Thymus (tissue), 11 donors: ENCODE results near the gene BDKRB2. TPM values are rescaled to one million over a fixed set of nuclear protein-coding genes. Genes with fewer than 3 reads are reported as not detected.

Source experiments
- DNase-seq, 9 donors: peaks; one replicate each; pipeline ENCODE4 v3.0.0-alpha.2; 2013; ENCODE audit warnings: low spot score in 9 of 9, low read depth in 6 of 9, missing footprints in 1 of 9
- H3K27ac ChIP-seq, 2 donors: one replicate each; pipeline ENCODE4 v1.5.1; 2013; ENCODE audit warnings: control low read depth in 1 of 2, low read depth in 1 of 2, low read length in 1 of 2, mild to moderate bottlenecking in 1 of 2, moderate library complexity in 1 of 2
- H3K27me3 ChIP-seq, 2 donors: one replicate each; pipeline ENCODE4 v1.5.1; 2013; ENCODE audit warnings: low read length in 1 of 2; ENCODE audit not compliant: control insufficient read depth in 2 of 2, insufficient read depth in 1 of 2
- H3K36me3 ChIP-seq, 2 donors: one replicate each; pipeline ENCODE4 v1.5.1; 2013; ENCODE audit warnings: low read length in 1 of 2, mild to moderate bottlenecking in 1 of 2, moderate library complexity in 1 of 2; ENCODE audit not compliant: control insufficient read depth in 2 of 2, insufficient read depth in 2 of 2
- H3K4me1 ChIP-seq, 2 donors: one replicate each; pipeline ENCODE4 v1.5.1; 2013; ENCODE audit warnings: low read length in 2 of 2; ENCODE audit not compliant: control insufficient read depth in 2 of 2, insufficient read depth in 2 of 2
- H3K4me3 ChIP-seq, 2 donors: one replicate each; pipeline ENCODE4 v1.5.1; 2013; ENCODE audit warnings: low read length in 2 of 2, control low read depth in 1 of 2, mild to moderate bottlenecking in 1 of 2
- H3K9me3 ChIP-seq, 2 donors: one replicate each; pipeline ENCODE4 v1.5.1; 2013; ENCODE audit warnings: low read length in 1 of 2, mild to moderate bottlenecking in 1 of 2; ENCODE audit not compliant: control insufficient read depth in 2 of 2, insufficient read depth in 1 of 2
- whole genome bisulfite sequencing: extraction: QIAGEN DNeasy Blood & Tissue Kit; methylation state at CpG from one replicate; pipeline ENCODE4 v1.1.7; 2013; 5-methylcytosine and 5-hydroxymethylcytosine counted together
- polyA plus RNA-seq: library from polyadenylated mRNA; stranded (reverse); fragments of 200-250 nt; gene quantifications from one replicate; pipeline ENCODE4 v1.2.3, GENCODE V29; 2013
- total RNA-seq: library from RNA; stranded (reverse); fragments of 120-200 nt; gene quantifications from one replicate; pipeline ENCODE4 v1.2.4, GENCODE V29; 2013
- donor health status: healthy.

BDKRB2 gene
- total and polyA plus RNA-seq, 2 donors, result 1.1 to 1.7 TPM

DNA sequence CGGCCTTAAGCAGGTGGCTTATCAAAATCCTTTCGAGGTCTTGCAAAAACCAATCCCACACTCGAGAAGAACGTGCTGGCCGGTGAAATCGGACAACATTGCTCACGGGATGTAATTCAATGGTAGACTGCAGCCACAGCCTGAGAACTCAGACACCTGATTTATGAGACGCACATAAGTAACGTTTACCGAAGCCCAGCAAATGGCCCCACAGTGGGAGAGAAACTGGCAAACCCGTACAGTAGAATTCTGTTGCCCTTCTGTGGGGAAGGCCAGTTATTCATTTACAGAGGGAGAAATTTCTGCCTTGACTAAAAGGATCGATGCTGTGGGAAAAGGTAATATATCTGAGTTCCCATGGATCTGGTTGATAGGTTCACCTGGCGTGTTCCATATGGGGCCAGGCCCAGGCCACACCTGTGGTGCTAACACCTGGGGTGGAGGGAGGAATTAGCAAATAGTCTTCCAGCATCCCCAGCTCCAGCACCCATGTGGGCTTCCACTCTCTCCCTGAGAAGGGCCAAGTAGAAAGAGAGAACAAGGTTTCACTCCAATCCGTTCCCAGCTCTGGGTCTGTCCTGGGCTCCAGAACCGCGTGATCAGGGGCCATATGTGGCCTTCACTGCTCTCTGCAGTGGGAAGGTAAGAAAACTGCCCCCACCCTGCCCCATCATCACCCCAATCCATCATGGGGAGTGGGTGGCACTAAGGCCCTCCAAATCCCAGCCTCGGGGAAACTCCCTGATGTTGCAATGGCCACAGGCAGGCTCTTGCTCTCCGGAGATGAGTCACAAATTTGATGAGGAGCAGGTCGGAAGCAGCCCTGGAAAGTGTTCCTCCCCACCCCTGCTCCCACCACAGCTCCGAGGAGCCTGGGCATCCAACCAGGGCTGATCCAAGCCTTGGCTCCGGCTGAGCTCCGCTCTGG, 64.1 kb downstream of the BDKRB2 start:
- no peak for DNase-seq
- 92% methylated on average over 22 of the region's 22 CpGs for WGBS
- Histone ChIP-seq H3K9me3 (no peaks in the 10 kb centered on the region), H3K27me3 (no peaks in the 10 kb centered on the region), H3K4me3 (no peak overlapping the region), H3K36me3 (no peaks in the 10 kb centered on the region), H3K27ac (no peak overlapping the region), H3K4me1 (peaks cover 0 to 2% of the 10 kb centered on the region in 2 donors)

DNA sequence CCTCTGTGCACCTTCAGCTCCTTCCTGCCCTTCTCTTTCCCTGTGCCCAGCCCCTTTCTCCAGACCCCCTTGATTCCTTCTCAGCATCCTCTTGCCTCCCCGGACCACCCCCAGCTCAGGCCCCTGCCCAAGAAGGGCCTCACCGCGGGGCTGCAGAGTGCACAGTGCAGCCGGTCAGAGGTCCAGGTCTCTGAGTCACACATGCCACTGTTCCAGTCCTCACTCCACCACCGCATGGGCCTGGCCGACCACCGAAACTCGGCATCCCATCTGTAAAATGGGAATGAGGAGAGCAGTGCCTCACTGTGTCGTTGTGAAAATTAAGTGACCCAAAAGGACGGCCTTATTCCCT, 64.7 kb downstream of the BDKRB2 start:
- Histone ChIP-seq H3K9me3 (no peaks in the 10 kb centered on the region), H3K27me3 (no peaks in the 10 kb centered on the region), H3K27ac (no peak overlapping the region), H3K4me1 (peaks cover 0 to 2% of the 10 kb centered on the region in 2 donors), H3K4me3 (no peak overlapping the region), H3K36me3 (no peaks in the 10 kb centered on the region)
- WGBS, result 92% methylated on average over 10 of the region's 10 CpGs
- no peak for DNase-seq

DNA sequence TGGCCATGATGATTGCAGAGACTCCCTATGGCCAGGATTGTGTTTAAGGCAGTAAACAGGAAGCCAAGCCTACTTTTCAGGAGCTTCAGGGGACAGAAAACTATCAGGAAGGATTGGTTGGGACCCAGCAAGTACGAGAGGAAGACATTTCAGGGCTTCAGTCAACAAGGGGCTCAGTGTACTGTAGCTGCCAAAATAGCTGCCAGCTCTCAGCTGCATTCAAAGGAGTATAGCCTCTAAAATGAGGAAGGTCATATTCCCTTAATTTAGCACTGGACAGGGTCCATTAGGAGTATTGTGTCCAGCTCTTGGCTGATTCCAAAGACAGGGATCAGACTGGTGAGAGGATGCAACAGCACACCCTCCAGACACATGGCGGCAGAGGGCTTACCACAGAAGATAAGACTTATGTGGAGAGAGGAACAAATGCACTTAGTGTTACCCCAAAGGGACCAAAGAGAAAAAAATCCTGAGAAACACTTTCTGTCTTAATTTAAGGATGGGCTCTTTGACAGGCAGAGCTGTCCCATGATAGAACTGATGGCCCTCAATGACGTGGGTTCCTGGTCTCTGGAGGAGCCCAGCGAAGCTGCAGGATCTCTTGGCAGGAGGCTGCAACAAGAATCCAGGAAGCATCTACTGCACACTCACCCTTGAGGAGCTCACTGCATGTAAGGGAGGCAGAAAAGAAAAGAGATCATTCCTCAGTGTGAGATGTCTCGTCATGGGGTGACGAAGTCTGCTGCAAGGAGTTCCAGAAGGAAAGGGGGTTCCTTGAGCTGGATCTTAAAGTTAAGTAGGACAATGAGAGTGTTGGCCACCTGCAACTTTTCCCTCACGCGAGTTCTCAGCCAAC, 66.2 kb downstream of the BDKRB2 start:
- 85% methylated on average over 8 of the region's 8 CpGs for WGBS
- DNase-seq, result no peak
- no peak overlapping the region for H3K27ac ChIP-seq

DNA sequence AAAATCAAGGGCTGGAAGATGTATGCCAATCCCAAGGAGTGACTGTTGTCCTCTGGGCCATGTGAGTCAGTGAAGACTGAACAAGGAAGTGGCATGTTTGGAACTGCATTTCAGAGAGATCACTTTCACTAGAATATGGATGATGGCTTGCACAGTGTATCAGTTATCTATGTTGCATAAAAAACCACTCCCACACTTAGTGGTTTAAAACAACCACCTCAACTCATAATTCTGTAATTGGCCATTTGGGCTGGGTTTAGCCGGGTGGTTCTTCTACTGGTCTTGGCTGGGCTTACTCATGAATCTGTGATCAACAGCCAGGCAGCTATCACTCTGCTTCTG, 66.8 kb downstream of the BDKRB2 start:
- Histone ChIP-seq H3K36me3 (no peaks in the 10 kb centered on the region), H3K27ac (no peak overlapping the region), H3K27me3 (peaks cover 0 to 5% of the 10 kb centered on the region in 2 donors), H3K4me3 (no peak overlapping the region), H3K4me1 (peaks cover 0 to 2% of the 10 kb centered on the region in 2 donors), H3K9me3 (no peaks in the 10 kb centered on the region)
- 96% methylated on average over 1 of the region's 1 CpG for WGBS
- no peak for DNase-seq

More for the DNA sequence above, 66.2 kb downstream of the BDKRB2 start:
- Histone ChIP-seq H3K4me3 (no peak overlapping the region), H3K36me3 (no peaks in the 10 kb centered on the region), H3K4me1 (peaks cover 0 to 2% of the 10 kb centered on the region in 2 donors), H3K27me3 (peaks cover 0 to 5% of the 10 kb centered on the region in 2 donors), H3K9me3 (no peaks in the 10 kb centered on the region)

DNA sequence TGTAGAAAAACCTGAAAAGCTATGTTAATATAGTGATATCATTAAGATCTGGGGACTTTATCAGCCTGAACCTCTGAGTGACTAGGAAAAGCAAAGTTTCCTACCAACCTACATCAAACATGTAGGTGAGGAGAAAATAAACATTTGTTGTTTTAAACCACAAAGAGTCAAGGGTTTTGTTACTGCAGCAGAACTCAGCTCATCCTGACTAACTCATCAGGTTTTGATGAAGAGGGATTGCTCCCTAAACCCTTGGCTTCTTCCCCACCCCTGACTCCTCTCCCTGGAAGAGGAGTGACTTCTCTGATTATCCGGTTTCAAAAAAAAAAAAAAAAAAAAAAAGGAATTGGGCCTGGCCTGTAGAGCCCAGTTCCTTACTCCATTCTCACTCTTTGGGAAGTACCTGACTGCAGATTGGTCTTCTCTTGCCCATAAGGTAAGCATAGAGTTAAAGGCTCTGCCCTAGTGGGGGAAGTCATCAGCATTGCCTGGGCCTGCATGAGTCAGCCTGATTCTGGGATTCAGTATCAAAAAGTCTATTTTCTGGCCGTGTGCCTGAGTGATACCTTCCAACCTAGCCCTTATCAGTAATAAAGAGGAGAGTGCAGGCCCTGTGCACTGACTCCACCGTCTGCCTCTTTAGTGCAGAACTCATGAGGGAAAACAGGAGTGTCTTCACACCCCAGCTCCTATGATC, 68.3 kb downstream of the BDKRB2 start:
- Histone ChIP-seq H3K4me3 (no peak overlapping the region), H3K27ac (no peak overlapping the region), H3K27me3 (peaks cover 0 to 5% of the 10 kb centered on the region in 2 donors), H3K9me3 (peaks cover 0 to 3% of the 10 kb centered on the region in 2 donors), H3K4me1 (no peaks in the 10 kb centered on the region), H3K36me3 (no peaks in the 10 kb centered on the region)
- WGBS, result 47% methylated on average over 3 of the region's 3 CpGs
- DNase-seq, result no peak

DNA sequence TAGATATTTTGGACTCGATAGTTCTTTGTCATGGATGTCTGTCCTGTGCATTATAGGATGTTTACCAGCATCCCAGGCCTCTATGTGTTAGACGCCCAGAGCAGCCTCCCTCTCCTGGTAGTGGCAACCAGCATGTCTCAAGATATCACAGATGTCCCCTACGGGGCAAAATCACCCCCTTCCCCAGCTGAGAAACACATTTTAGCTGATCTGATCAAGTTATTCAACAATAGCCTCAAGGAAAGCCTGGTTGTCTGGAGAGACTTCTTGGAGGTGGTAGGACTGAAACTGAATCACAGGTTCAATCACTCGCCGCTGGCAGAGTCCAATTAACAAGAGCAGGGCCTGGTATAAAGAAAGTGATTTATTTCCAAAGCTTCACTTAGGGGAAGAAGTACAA, 69.0 kb downstream of the BDKRB2 start:
- Histone ChIP-seq H3K27ac (no peak overlapping the region), H3K4me3 (no peak overlapping the region), H3K4me1 (no peaks in the 10 kb centered on the region), H3K36me3 (no peaks in the 10 kb centered on the region), H3K27me3 (peaks cover 0 to 5% of the 10 kb centered on the region in 2 donors), H3K9me3 (peaks cover 2 to 3% of the 10 kb centered on the region in 2 donors)
- 86% methylated on average over 5 of the region's 5 CpGs for WGBS
- DNase-seq, result no peak

DNA sequence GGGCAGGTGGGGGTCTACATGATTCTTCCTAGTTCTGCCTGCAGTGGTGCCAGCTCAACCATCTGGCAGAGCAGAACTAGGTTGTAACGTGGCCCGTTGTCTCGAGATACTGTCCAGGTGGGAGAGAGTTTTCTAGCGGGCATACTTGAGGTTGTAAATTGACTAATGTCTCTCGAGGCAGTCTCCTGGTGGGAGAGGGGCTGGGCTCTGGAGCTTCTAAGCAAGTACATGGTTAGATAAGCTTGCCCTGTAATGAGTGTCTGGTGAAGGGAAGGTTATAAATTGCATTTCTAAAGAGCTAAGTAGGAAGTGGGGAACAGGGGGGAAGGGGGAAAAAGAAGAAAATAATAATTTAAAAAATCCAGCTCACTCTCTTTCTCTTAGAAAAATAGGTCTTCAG, 69.5 kb downstream of the BDKRB2 start:
- WGBS, result 89% methylated on average over 5 of the region's 5 CpGs
- no peak for DNase-seq
- Histone ChIP-seq H3K9me3 (peaks cover 2 to 3% of the 10 kb centered on the region in 2 donors), H3K4me3 (no peak overlapping the region), H3K4me1 (no peaks in the 10 kb centered on the region), H3K36me3 (no peaks in the 10 kb centered on the region), H3K27me3 (peaks cover 0 to 5% of the 10 kb centered on the region in 2 donors), H3K27ac (no peak overlapping the region)

DNA sequence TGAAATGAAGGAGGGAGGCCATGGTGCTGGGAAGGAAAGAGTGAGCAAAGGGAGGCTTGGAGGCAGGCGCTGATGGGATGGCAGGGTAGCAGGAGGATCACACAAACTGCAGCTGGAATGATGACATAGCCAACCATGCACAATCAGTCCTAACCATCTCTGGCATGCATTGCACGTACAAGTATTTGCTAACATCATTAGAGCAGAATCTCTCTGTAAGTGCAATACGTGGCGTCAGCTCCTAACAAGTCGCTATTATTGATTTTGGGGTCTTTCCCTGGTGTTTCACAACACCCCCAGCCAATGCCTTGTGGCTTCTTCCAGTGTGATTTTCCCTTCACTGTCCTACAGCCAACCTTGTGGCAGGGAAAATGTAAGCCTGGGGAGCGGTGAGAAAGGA, 69.9 kb downstream of the BDKRB2 start:
- Histone ChIP-seq H3K4me3 (no peak overlapping the region), H3K27ac (no peak overlapping the region), H3K27me3 (peaks cover 0 to 5% of the 10 kb centered on the region in 2 donors), H3K36me3 (no peaks in the 10 kb centered on the region), H3K4me1 (no peaks in the 10 kb centered on the region), H3K9me3 (peaks cover 2 to 3% of the 10 kb centered on the region in 2 donors)
- no peak for DNase-seq
- 92% methylated on average over 6 of the region's 6 CpGs for WGBS
